Erythroblast (primary cell): Measurements from ENCODE around the gene PRKAR1A.

Source experiments
- GATA1 ChIP-seq: IDR thresholded peaks from 2 replicates; pipeline ENCODE4 v1.6.1; 2011; ENCODE audit warnings: low read depth, mild to moderate bottlenecking, control low read depth, low read length, moderate library complexity
- POLR2A ChIP-seq: IDR thresholded peaks from 2 replicates; pipeline ENCODE4 v1.6.1; 2011; ENCODE audit warnings: mild to moderate bottlenecking, low read length

GRCh38 chr17:68535922-68536321, 23.7 kb downstream of the PRKAR1A start:
- no peak for TF ChIP-seq GATA1
- TF ChIP-seq POLR2A = no peak
